ENCODE data around the gene KLHL17. TPM values are rescaled to one million over a fixed set of nuclear protein-coding genes. Genes with fewer than 3 reads are reported as not detected.

KLHL17 gene
- total and polyA plus RNA-seq, 9 of the 15 experiments (the other 6 are each of a cell fraction or from before 2014, with no cell fraction given): 0.14 to 84.8 (median 13.0) TPM

DNA sequence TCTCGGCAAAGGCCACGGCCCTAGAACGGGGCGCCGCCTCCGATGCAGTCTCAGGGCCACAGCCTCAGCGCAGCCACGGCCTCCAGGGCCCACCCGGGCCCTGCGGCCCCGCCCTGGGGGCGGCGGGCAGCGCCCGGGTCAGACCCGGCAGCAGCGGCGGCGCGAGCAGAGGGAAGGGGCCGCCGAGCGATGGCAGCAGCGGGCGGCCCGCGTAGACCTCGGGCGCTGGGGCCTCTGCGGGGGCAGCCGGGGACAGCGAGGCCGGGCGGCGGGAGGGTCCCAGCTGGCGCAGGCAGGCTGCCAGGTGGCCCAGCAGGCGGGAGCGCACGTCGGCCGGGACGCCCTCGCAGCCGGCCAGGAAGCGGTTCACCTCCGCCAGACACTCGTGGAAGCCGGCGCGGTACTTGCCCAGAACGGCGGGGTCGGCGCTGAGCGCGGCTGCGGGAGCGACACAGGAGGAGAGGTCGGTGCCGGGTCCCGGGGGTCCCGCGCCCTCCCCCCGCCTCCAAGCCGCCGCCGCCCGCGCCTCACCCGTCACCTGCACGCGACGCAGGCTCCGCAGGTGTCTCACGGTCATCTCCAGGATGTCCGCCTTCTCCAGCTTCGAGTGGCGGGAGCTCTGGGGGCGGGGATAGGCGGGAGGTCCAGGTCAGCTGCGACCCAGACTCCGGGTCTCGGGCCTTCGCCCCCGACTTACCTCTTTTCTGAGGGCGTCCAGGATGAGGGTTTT lies 38.8 kb downstream of the KLHL17 start (continued):
- TF ChIP-seq PRMT5 (CRISPR knock-in tag; IDR thresholded peaks at IDR 0.05): no peak
- no peak for TF ChIP-seq ZNF274 (IDR thresholded peaks at IDR 0.05; ENCODE audit: borderline replicate concordance, low read depth, low read length)
- TF ChIP-seq, protein P1, sequence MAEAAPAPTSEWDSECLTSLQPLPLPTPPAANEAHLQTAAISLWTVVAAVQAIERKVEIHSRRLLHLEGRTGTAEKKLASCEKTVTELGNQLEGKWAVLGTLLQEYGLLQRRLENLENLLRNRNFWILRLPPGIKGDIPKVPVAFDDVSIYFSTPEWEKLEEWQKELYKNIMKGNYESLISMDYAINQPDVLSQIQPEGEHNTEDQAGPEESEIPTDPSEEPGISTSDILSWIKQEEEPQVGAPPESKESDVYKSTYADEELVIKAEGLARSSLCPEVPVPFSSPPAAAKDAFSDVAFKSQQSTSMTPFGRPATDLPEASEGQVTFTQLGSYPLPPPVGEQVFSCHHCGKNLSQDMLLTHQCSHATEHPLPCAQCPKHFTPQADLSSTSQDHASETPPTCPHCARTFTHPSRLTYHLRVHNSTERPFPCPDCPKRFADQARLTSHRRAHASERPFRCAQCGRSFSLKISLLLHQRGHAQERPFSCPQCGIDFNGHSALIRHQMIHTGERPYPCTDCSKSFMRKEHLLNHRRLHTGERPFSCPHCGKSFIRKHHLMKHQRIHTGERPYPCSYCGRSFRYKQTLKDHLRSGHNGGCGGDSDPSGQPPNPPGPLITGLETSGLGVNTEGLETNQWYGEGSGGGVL (CRISPR knock-in tag; IDR thresholded peaks at IDR 0.05): no peak
- TF ChIP-seq E2F3 (CRISPR knock-in tag; IDR thresholded peaks at IDR 0.05): no peak
- no peak for TF ChIP-seq KDM4B (IDR thresholded peaks at IDR 0.05; ENCODE audit: borderline replicate concordance in 2 of 2, low read depth in 1 of 2)
- no peak for TF ChIP-seq NR1H2 (CRISPR knock-in tag; IDR thresholded peaks at IDR 0.05)
- TF ChIP-seq RREB1 (CRISPR knock-in tag; IDR thresholded peaks at IDR 0.05): no peak
- TF ChIP-seq PHB2 (IDR thresholded peaks at IDR 0.05; ENCODE audit: low read depth): no peak
- peak; percentile 43 for TF ChIP-seq VEZF1 (CRISPR knock-in tag; IDR thresholded peaks at IDR 0.05)
- TF ChIP-seq E2F1 (CRISPR knock-in tag; IDR thresholded peaks at IDR 0.05): no peak; the same call in 1 of the 2 replicates
- no peak for TF ChIP-seq LEF1 (IDR thresholded peaks at IDR 0.05)
- TF ChIP-seq ZNF280B (CRISPR knock-in tag; IDR thresholded peaks at IDR 0.05): no peak
- TF ChIP-seq ID3 (CRISPR knock-in tag; IDR thresholded peaks at IDR 0.05): no peak
- TF ChIP-seq ID3 (tag; IDR thresholded peaks at IDR 0.05): peak; percentile 60
